ENCODE results near the gene DMAC2.
"Not testable (repeated sequence)": the region's sequence is repeated elsewhere in the genome, so short reads cannot be mapped to it uniquely, and the experiment has no call there.

The DMAC2 gene

GRCh38 chr19:41439441-41440222, at the start of gene DMAC2:
DMAC2 (minus strand) TSS chr19:41439912; CDS start chr19:41439899, 13 bp downstream.
- DNase-seq = peak; percentile 95 to 96

DNA sequence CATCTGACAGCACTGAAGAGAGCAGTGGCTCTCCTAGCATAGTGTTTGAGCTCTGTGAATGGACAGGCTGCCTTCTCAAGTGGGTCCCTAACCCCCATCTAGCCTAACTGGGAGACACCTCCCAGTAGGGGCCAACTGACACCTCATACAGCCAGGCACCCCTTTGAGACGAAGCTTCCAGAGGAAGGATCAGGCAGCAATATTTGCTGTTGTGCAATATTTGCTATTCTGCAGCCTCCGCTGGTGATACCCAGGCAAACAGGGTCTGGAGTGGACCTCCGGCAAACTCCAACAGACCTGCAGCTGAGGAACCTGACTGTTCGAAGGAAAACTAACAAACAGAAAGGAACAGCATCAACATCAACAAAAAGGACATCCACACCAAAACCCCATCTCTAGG, 47.2 kb upstream of the DMAC2 start:
- not testable (repeated sequence) for DNase-seq

GRCh38 chr19:41484822-41485221, 45.1 kb upstream of the DMAC2 start:
- no peak for DNase-seq

DNA sequence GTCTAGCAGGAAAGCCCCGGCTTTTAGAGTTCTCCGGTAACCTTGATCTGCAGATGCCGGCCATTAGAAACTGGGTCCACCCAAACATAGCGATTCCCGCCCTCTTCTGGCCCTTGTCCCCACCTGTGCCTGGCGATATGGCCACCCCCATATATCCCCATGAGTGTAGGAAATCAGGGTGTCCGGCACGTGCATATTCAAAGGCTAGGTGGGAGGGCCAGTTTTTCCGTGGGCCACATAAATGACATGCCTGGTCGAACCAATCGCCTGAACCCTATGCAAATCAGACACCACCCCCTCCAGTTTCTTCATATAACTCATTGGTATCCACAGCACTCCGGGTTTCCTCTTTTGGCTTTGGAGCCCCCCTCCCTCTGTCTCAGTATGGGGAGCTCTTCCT, 40.6 kb upstream of the DMAC2 start:
- no peak for DNase-seq

DNA sequence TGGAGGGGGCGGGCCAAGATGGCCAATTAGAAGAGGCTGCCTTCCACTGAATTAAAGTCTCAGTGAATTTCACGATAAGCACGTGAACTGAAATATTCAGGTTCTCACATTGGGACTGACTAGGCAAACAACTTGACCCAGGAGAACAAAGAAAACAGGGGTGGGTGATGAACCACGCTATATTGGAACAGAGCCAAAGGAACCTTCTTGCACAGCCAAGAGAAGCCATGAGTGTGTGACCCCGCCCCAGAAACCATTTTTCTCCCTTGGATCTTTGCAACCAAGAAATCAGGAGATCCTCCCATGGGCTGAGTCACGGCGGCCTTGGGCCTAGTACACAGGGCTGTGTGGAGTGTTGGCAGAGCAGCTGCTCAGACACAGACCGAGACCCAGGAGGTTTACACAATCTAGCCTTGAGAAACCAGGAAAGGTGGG, 40.1 kb upstream of the DMAC2 start:
- DNase-seq = no peak

DNA sequence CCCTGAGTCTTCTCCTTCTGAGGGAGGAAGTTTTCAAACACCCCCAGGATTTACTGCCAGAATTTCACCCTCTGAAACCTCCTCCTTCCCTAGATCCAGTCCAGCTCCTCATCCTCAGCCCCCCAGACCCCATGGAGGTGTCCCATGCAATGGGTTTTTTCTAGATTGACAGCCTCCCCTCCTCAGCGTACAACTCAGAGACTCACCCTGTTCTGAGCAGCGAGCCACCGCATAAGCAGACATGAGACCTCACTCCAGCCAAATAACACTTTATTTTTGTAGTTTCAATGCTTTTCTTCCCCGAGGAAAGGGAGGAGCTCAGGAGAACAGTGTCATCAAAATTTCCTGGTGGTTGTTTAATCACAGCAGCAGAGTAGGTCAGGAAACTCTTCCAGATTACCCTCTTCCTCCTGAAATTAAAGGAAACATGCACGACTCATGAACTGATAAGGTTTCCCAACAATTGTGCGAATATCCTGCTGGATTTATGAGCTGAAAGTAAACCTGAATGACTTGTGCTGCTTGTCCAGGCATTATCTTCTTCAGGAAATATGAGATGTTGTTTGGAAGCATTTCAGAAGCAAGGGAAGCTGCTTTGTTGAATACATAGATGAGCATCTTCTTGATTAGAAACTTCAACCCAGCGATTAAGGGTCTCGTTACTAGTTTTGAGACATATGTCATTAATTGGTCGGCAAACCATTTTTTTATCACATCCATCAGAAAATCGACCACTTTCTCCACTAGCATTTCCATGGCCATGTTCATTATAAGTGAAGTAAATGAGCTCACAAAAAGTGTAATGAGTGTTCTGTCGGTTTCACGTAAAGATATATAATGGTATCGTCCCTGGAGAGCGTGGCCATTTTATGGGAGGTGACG, 39.4 kb upstream of the DMAC2 start:
- no peak for DNase-seq

- no peak for DNase-seq
These were observed 38.5 kb upstream of the DMAC2 start for GRCh38 chr19:41478171-41478570.

GRCh38 chr19:41476583-41476982, 36.9 kb upstream of the DMAC2 start:
- DNase-seq = no peak

DNA sequence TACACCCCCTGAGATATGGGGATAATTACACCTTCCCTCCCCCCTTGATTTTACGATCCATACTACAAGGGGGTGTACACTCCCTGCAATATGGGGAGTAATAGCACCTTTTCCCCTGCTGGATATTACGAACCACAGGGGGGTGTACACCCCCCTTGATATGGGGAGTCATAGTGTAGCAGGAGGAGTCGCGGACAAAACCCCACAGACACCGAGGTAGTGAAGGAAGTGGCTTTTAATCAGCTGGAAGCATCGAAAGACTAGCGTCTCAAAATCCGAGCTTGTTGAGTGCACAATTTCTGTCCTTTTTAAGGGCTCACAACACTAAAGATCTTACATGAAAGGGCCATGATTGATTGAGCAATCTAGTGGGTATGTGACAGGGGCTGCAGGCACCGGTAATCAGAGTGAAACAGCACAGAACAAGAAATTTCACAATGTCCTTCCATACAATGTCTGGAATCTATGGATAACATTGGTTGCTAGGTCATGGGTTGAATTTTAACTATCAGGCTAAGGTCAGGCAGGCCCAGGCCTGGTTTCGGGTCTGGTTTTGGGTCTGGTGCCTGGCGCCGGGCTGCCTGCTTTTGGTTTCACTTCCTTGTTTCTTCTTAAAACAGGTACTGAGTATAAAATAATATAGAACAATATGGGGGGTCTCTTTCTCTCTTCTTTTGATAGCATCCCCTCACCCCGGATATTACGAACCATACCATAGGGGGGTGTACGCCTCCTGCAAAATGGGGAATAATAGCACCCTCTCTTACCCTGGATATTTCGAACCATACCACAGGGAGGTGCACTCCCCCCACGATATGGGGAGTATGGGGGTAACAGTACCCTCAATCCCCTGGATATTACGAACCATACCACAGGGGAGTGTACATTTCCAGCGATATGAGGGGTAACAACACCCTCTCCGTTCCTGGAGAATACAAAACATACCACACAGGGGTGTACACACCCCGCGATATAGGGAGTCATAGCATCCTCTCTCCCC, 23.8 kb upstream of the DMAC2 start:
- not testable (repeated sequence) for DNase-seq

GRCh38 chr19:41462497-41462896, 22.8 kb upstream of the DMAC2 start:
- no peak for DNase-seq

GRCh38 chr19:41457241-41457640, 17.5 kb upstream of the DMAC2 start:
- no peak for DNase-seq

GRCh38 chr19:41456342-41456918, 16.7 kb upstream of the DMAC2 start:
- no peak for DNase-seq

DNA sequence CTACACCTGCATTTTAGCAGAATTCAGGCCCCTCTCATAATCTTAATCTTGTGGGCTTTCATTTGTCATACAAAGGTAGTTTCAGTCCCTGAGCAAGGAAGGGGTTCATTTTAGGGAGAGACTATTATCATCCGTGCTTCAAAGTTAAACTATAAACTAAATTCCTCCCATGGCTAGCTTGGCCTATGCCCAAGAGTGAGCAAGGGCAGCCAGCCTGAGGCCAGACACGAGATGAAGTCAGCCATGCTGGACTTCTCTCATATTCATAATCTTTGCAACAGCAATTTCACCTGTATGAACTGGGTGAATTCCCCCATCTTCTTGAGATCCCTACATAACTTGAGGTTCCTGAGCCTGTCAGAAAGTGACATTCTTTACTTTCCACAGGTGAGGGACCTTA, 16.2 kb upstream of the DMAC2 start:
- no peak for DNase-seq

DNA sequence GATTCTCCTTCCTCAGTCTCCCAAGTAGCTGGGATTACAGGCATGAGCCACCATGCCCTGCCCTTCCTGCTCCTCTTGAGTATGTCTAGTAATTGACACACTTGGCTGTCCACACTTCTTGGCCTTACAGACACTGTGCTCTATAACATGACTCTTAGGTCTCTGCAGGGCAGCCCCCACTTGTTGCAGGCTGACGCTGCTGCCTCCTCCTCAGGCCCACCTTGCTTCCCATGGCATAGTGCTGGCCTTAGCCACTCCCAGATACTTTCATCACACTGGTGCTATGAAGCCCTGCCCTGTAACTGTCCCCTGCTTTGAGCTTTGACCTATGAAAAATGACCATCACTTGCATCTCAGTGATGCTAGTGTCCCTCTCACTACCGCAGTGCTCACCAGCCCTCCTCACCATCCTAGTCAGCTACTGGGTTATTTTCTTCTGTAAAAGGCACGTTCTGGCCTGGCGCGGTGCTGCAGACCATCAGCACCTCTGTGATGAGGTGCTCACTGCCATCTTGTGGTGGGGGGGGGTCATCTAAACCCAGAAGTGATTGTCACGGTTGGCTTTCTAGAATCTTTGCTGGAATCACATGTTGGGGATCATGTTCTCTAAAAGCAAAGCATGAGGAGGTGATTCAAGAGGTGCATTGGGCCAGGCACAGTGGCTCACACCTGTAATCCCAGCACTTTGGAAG, 13.0 kb upstream of the DMAC2 start:
- DNase-seq = no peak

DNA sequence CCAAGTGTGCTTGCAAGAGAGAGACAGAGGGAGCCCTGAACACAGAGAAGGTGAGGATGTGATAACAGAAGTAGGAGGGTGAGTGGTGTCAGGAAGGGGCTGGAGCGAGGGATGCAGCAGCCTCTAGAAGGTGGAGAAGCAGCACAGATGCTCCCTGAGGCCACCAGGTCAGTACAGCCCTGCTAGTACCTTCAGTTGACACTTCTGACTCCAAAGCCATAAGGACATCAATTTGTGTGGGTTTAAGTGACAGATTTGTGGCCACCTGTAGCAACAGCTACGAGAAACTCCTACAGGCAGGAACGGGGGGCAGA, 10.1 kb upstream of the DMAC2 start:
- DNase-seq = no peak

DNA sequence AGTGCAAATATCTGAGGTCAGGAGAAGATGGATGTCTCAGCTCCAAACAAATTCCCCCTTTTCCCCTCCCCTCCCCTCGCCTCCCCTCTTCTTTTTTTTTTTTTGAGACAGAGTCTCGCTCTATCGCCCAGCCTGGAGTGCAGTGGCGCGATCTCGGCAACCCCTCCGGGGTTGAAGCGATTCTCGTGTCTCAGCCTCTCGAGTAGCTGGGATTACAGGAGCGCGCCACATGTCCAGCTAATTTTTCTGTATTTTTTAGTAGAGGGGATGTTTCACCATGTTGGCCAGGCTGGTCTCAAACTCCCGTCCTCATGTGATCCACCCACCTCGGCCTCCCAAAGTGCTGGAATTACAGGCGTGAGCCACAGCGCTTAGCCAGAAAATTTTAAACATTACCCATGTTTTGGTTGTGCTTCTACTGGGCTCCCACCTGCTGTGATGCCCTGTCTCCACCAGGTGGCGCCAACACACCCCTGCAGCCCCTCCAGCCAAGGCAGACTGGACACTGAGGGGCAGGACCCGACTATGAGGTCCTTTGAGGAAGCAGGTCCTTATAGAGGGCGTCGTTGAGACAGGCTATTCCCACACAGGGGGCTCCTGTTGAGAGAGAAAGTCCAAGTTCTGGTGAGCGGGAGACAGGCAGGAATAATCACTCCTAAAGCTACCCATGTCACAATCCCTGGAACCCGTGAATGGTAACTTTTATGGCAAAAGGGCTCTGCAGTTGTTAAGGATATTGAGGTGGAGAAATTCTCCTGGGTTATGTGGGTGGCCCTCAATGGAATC, 9.6 kb upstream of the DMAC2 start:
- peak; percentile 60 to 62 for DNase-seq

GRCh38 chr19:41447732-41448332, 8.1 kb upstream of the DMAC2 start:
- DNase-seq = no peak

- DNase-seq = no peak
These were observed 5.9 kb upstream of the DMAC2 start for GRCh38 chr19:41445575-41445974.

DNA sequence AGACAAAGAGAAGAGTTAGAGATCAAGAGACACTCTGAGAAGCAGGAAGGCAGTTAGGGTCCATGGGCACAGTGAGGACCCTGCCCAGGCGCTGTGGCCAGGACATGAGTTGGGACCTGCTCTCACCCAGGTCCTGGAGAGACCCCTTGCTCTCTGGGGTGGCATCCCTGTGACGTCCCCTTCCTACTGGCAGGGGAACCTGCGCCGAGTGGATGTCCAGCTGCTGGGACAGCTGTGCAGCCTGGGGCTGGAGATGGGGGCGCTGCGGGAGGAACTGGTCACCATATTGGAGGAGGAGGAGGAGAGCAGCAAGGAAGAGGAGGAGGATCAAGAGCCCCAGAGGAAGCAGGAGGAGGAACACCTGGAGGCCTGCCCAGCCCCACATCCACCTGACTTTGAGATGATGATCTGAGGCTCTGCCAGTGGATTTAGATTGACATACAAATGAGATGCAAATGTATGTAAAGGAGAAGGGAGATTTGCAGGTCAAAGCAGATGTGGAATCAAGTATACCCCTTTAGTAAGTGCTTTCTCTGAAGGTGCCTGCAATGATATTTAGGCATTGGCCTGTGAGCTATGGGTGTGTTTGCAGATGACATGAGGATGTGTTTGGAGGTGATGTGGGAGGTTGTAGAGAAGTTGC, 4.2 kb upstream of the DMAC2 start:
- DNase-seq = no peak
